ENCODE measurements around the gene ZBTB8A. TPM values are rescaled to one million over a fixed set of nuclear protein-coding genes. Genes with fewer than 3 reads are reported as not detected.
"Not testable (repeated sequence)": the region's sequence is repeated elsewhere in the genome, so short reads cannot be mapped to it uniquely, and the experiment has no call there.

Gene ZBTB8A
- total RNA-seq, 2 experiments from 2014 or later, result not detected

DNA sequence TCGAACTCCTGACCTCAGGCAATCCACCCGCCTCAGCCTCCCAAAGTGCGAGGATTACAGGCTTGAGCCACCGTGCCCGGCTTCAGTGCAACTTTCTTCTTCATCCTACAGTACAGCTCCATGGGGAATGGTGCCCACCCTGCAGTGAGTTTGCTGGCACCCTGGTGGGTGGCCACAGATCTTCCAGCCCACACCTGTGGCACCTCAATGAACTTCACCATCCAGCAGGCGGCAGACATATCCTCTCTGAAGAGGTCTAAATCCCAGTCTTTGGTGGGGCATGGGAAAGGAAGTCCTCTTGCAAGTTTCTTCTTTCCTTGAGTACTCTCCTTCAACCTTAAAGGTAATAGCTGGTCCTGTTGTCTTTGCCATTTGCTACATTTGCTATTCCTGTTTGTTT lies 18.1 kb upstream of the ZBTB8A start:
- DNase-seq, result no peak
- intact Hi-C loops (cut with DNase I, micrococcal nuclease), result loop anchor here (2.0 kb wide), 1 partner anchor 352 kb away; no protein-coding TSS in a partner anchor
- Histone ChIP-seq H3K27ac (ENCODE audit: low read depth in 1 of 2, low read length in 2 of 2) (no peak overlapping the region), H3K27me3 (ENCODE audit: control insufficient read depth in 1 of 2, insufficient read depth in 2 of 2, low read length in 2 of 2) (peaks cover 0 to 2% of the 10 kb centered on the region in 2 experiments), H3K36me3 (ENCODE audit: insufficient read depth, low read length) (no peaks in the 10 kb centered on the region), H3K4me1 (ENCODE audit: insufficient read depth, low read length) (peaks cover 7% of the 10 kb centered on the region), H3K9me3 (ENCODE audit: control insufficient read depth in 1 of 2, insufficient read depth in 1 of 2, low read length in 2 of 2) (no peaks in the 10 kb centered on the region), H3K4me3 (ENCODE audit: low read length) (no peak overlapping the region)
- Mint-ChIP-seq H3K9me3 (no peaks in the 10 kb centered on the region), H3K36me3 (ENCODE audit: low read depth) (no peaks in the 10 kb centered on the region), H3K4me1 (ENCODE audit: low read depth) (no peaks in the 10 kb centered on the region), H3K27me3 (peaks cover 5% of the 10 kb centered on the region), H3K4me3 (peak overlapping the region; percentile 71), H3K27ac (no peak overlapping the region)
- ATAC-seq (ENCODE audit: poor library complexity), result no peak
- TF ChIP-seq, protein P1, sequence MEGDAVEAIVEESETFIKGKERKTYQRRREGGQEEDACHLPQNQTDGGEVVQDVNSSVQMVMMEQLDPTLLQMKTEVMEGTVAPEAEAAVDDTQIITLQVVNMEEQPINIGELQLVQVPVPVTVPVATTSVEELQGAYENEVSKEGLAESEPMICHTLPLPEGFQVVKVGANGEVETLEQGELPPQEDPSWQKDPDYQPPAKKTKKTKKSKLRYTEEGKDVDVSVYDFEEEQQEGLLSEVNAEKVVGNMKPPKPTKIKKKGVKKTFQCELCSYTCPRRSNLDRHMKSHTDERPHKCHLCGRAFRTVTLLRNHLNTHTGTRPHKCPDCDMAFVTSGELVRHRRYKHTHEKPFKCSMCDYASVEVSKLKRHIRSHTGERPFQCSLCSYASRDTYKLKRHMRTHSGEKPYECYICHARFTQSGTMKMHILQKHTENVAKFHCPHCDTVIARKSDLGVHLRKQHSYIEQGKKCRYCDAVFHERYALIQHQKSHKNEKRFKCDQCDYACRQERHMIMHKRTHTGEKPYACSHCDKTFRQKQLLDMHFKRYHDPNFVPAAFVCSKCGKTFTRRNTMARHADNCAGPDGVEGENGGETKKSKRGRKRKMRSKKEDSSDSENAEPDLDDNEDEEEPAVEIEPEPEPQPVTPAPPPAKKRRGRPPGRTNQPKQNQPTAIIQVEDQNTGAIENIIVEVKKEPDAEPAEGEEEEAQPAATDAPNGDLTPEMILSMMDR (IDR thresholded peaks at IDR 0.05), result no peak
- CTCF ChIA-PET, result interaction anchor here (0.6 to 1.8 kb wide), 10 partner anchors 12 to 1189 kb away, joined by 3 to 24 read pairs (median 4); no protein-coding TSS in a partner anchor
- POLR2A ChIA-PET, result interaction anchor here (1.1 kb wide), 1 partner anchor 130 kb away, joined by 4 read pairs; the partner anchor contains the start of gene RBBP4

GRCh38 chr1:32525053-32525452 lies 14.2 kb upstream of the ZBTB8A start:
- Histone ChIP-seq H3K36me3 (ENCODE audit: insufficient read depth, low read length) (no peaks in the 10 kb centered on the region), H3K4me3 (ENCODE audit: low read length) (no peak overlapping the region), H3K27me3 (ENCODE audit: control insufficient read depth in 1 of 2, insufficient read depth in 2 of 2, low read length in 2 of 2) (no peaks in the 10 kb centered on the region), H3K4me1 (ENCODE audit: insufficient read depth, low read length) (peaks cover 7% of the 10 kb centered on the region), H3K9me3 (ENCODE audit: control insufficient read depth in 1 of 2, insufficient read depth in 1 of 2, low read length in 2 of 2) (no peaks in the 10 kb centered on the region), H3K27ac (ENCODE audit: low read depth in 1 of 2, low read length in 2 of 2) (no peak overlapping the region)
- ATAC-seq (ENCODE audit: poor library complexity) (no peak), DNase-seq (no peak)
- Mint-ChIP-seq H3K4me1 (ENCODE audit: low read depth) (no peaks in the 10 kb centered on the region), H3K36me3 (ENCODE audit: low read depth) (no peaks in the 10 kb centered on the region), H3K4me3 (no peak overlapping the region), H3K27me3 (peaks cover 5% of the 10 kb centered on the region), H3K9me3 (no peaks in the 10 kb centered on the region), H3K27ac (no peak overlapping the region)
- ChIA-PET POLR2A (no interaction called here), CTCF (no interaction called here)
- TF ChIP-seq, protein P1 (IDR thresholded peaks at IDR 0.05), result no peak
- intact Hi-C loops (cut with DNase I, micrococcal nuclease), result no loop called here

DNA sequence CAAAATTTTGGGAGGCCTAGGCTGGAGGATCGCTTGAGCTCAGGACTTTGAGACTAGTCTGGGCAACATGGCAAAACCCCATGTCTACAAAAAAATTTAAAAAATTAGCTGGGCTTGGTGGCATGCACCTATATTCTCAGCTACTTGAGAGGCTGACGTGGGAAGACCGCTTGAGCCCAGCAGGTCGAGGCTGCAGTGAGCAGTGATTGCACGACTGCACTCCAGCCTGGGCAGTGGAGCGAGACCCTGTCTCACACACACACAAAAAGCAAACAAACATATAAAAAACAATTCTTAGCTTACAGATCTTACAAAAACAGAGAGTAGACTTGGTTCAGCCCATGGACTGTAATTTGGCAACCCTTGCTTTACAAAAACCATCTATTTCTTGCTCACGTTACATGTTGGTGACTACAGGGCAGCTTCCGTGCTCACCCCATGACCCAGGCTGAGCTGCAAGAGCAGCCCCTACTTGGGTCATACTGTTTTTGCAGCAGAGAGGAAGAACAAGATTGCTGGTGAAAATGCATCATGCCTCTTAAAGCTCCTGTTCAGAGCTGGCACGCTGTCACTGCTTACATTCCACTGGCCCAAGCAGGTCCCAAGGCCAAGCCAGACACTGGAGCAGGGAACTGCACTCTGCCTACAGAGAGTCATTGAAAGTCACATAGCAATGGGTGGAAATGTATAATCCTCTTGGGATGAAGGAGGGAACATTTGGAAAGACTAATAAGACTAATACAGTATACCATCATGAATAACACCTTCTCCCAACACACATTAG lies 13.4 kb upstream of the ZBTB8A start:
- Histone ChIP-seq H3K27me3 (ENCODE audit: control insufficient read depth in 1 of 2, insufficient read depth in 2 of 2, low read length in 2 of 2) (no peaks in the 10 kb centered on the region), H3K4me1 (ENCODE audit: insufficient read depth, low read length) (peaks cover 3% of the 10 kb centered on the region), H3K36me3 (ENCODE audit: insufficient read depth, low read length) (no peaks in the 10 kb centered on the region), H3K27ac (ENCODE audit: low read depth in 1 of 2, low read length in 2 of 2) (no peak overlapping the region), H3K9me3 (ENCODE audit: control insufficient read depth in 1 of 2, insufficient read depth in 1 of 2, low read length in 2 of 2) (no peaks in the 10 kb centered on the region), H3K4me3 (ENCODE audit: low read length) (no peak overlapping the region)
- no peaks in the 10 kb centered on the region for H3K9me3 Mint-ChIP-seq
- H3K27ac Mint-ChIP-seq, result no peak overlapping the region
- ChIA-PET CTCF (no interaction called here), POLR2A (no interaction called here)
- H3K4me1 Mint-ChIP-seq (ENCODE audit: low read depth), result no peaks in the 10 kb centered on the region
- ATAC-seq (ENCODE audit: poor library complexity) (no peak), DNase-seq (no peak)
- intact Hi-C loops (cut with DNase I, micrococcal nuclease), result no loop called here
- H3K27me3 Mint-ChIP-seq, result peaks cover 5% of the 10 kb centered on the region
- no peaks in the 10 kb centered on the region for H3K36me3 Mint-ChIP-seq (ENCODE audit: low read depth)
- H3K4me3 Mint-ChIP-seq, result no peak overlapping the region
- TF ChIP-seq, protein P1 (IDR thresholded peaks at IDR 0.05), result no peak

DNA sequence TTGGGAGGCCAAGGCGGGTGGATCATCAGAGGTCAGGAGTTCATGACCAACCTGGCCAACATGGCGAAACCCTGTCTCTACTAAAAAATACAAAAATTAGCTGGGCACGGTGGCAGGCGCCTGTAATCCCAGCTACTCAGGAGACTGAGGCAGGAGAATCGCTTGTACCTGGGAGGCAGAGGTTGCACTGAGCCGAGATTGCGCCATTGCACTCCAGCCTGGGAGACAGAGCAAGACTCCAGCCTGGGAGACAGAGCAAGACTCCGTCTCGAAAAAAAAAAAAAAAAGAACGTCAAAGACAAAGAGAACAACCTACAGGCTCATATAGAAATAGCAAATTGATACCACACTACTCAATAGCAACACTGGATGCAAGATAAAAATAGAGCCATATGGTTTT lies 10.7 kb upstream of the ZBTB8A start:
- CTCF ChIA-PET; intact Hi-C loops (cut with DNase I, micrococcal nuclease); H3K9me3 Mint-ChIP-seq: not testable (repeated sequence)

More for the DNA sequence above, 10.7 kb upstream of the ZBTB8A start:
- H3K27ac ChIP-seq (ENCODE audit: low read depth in 1 of 2, low read length in 2 of 2); H3K9me3 ChIP-seq (ENCODE audit: control insufficient read depth in 1 of 2, insufficient read depth in 1 of 2, low read length in 2 of 2); POLR2A ChIA-PET; H3K27me3 Mint-ChIP-seq; H3K36me3 Mint-ChIP-seq (ENCODE audit: low read depth); H3K4me1 Mint-ChIP-seq (ENCODE audit: low read depth); H3K36me3 ChIP-seq (ENCODE audit: insufficient read depth, low read length); H3K27ac Mint-ChIP-seq; H3K4me3 Mint-ChIP-seq; ATAC-seq (ENCODE audit: poor library complexity); H3K4me3 ChIP-seq (ENCODE audit: low read length); H3K27me3 ChIP-seq (ENCODE audit: control insufficient read depth in 1 of 2, insufficient read depth in 2 of 2, low read length in 2 of 2); DNase-seq; H3K4me1 ChIP-seq (ENCODE audit: insufficient read depth, low read length): not testable (repeated sequence)

All from CD4-positive, alpha-beta T cell (primary cell).